DOHH2 (cell line): ENCODE measurements around the gene NCOA5.

Experiments used
- CTCF ChIP-seq: fragments of 200-600 bp; sonication (generic); IDR thresholded peaks from one replicate; pipeline ENCODE4 v1.5.1; 2014; ENCODE audit warnings: antibody characterized with exemption, mild to moderate bottlenecking, low read depth, low read length; ENCODE audit not compliant: poor library complexity, severe bottlenecking
- EZH2phosphoT487 ChIP-seq: fragments of 200-600 bp; sonication (generic); IDR thresholded peaks from 2 replicates; pipeline ENCODE4 v1.6.1; 2017; ENCODE audit warnings: borderline replicate concordance, mild to moderate bottlenecking, antibody characterized with exemption, low read length, moderate library complexity, mixed read lengths

GRCh38 chr20:46071573-46071972 is 18.2 kb downstream of the NCOA5 start:
- TF ChIP-seq CTCF = no peak
- no peak for TF ChIP-seq EZH2phosphoT487
